CD8-positive, alpha-beta memory T cell (primary cell): Measurements from ENCODE around the gene PTPRQ. TPM values are rescaled to one million over a fixed set of nuclear protein-coding genes. Genes with fewer than 3 reads are reported as not detected.

Experiments used
- CTCF ChIA-PET: fragments of 350-600 bp; sonication (Branson Sonifier 250); formaldehyde crosslinking; loops from one replicate; lab custom pipeline; 2021; ENCODE audit warnings: antibody characterized with exemption; lab: Charles Lee
- POLR2A ChIA-PET: fragments of 350-600 bp; sonication (Branson Sonifier 250); formaldehyde crosslinking; loops from one replicate; lab custom pipeline; 2021; ENCODE audit warnings: antibody characterized with exemption; lab: Charles Lee
- DNase-seq, 5 donors: peaks; one replicate each; pipeline versions ENCODE4 v3.0.0 to v3.0.0-alpha.2; 2020 to 2022; ENCODE audit warnings: mixed read lengths in 1 of 5
- H3K27ac ChIP-seq: one replicate; pipeline ENCODE4 v1.7.0; 2013; ENCODE audit warnings: low read depth, mild to moderate bottlenecking, low read length, moderate library complexity
- H3K27me3 ChIP-seq: 2 replicates; pipeline ENCODE4 v1.7.0; 2013; ENCODE audit warnings: low read length, mild to moderate bottlenecking; ENCODE audit not compliant: insufficient read depth, poor library complexity, severe bottlenecking
- H3K36me3 ChIP-seq: 2 replicates; pipeline ENCODE4 v1.7.0; 2013; ENCODE audit warnings: mild to moderate bottlenecking, low read length, moderate library complexity; ENCODE audit not compliant: insufficient read depth
- H3K4me1 ChIP-seq: 2 replicates; pipeline ENCODE4 v1.7.0; 2013; ENCODE audit warnings: mild to moderate bottlenecking, low read length, moderate library complexity; ENCODE audit not compliant: insufficient read depth
- H3K4me3 ChIP-seq: 2 replicates; pipeline ENCODE4 v1.7.0; 2013; ENCODE audit warnings: mild to moderate bottlenecking, low read length
- H3K9me3 ChIP-seq: 2 replicates; pipeline ENCODE4 v1.7.0; 2013; ENCODE audit warnings: mild to moderate bottlenecking, low read length
- H3K27ac Mint-ChIP-seq, 8 donors: one replicate each; pipeline ENCODE4 v1.8.0; 2020 to 2021; ENCODE audit warnings: mixed read lengths in 8 of 8, mild to moderate bottlenecking in 6 of 8, inconsistent platforms in 3 of 8, moderate library complexity in 3 of 8
- H3K27me3 Mint-ChIP-seq, 2 donors: one replicate each; pipeline ENCODE4 v1.8.0; 2020 to 2021; ENCODE audit warnings: mixed read lengths in 2 of 2, mild to moderate bottlenecking in 1 of 2, moderate library complexity in 1 of 2
- H3K36me3 Mint-ChIP-seq, 3 donors: one replicate each; pipeline ENCODE4 v1.8.0; 2020 to 2021; ENCODE audit warnings: mixed read lengths in 3 of 3, inconsistent platforms in 1 of 3, mild to moderate bottlenecking in 1 of 3
- H3K4me1 Mint-ChIP-seq, 3 donors: one replicate each; pipeline ENCODE4 v1.8.0; 2020 to 2021; ENCODE audit warnings: mixed read lengths in 3 of 3, inconsistent platforms in 1 of 3, mild to moderate bottlenecking in 1 of 3
- H3K4me3 Mint-ChIP-seq, 7 donors: one replicate each; pipeline ENCODE4 v1.8.0; 2020 to 2021; ENCODE audit warnings: mixed read lengths in 7 of 7, mild to moderate bottlenecking in 6 of 7, moderate library complexity in 4 of 7, inconsistent platforms in 2 of 7
- H3K9me3 Mint-ChIP-seq, 5 donors: one replicate each; pipeline ENCODE4 v1.8.0; 2020 to 2022; ENCODE audit warnings: mixed read lengths in 5 of 5, mild to moderate bottlenecking in 3 of 5, moderate library complexity in 2 of 5, inconsistent platforms in 1 of 5
- polyA plus RNA-seq: library from polyadenylated mRNA; unstranded; fragments of 300-500 nt; fragmentation: Illumina TruSeq; gene quantifications from one replicate; pipeline ENCODE4 v1.2.3, GENCODE V29; 2021
- total RNA-seq, 2 experiments: library from RNA; stranded (reverse); gene quantifications; one replicate each; pipeline ENCODE4 v1.2.3, GENCODE V29; 2021

The PTPRQ gene
- total and polyA plus RNA-seq, 3 experiments from 2014 or later: not detected

DNA sequence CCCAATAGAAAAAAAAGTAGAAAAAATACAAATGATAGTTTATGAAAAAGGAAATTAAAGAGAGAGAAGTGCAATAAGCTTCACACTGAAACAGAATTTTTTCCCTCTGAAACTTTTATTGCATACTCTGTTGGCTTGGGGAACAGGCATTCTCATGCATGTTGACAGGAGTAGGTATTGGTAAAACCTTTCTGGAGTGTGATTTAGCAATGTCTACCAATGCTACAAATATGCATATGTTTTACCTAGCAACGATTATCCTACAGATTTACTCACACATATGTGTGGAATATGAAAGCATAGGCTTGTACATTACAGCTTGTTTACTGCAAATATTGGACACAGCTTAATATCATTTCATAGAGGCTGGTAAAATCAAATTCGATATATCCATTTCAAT lies 137.7 kb downstream of the PTPRQ start:
- no peaks in the 10 kb centered on the region for H3K27me3 ChIP-seq
- Mint-ChIP-seq H3K9me3 (peaks cover 0 to 13% (median 6%) of the 10 kb centered on the region in 5 donors), H3K4me3 (no peak overlapping the region), H3K36me3 (no peaks in the 10 kb centered on the region), H3K4me1 (no peaks in the 10 kb centered on the region), H3K27me3 (no peaks in the 10 kb centered on the region), H3K27ac (no peak overlapping the region)
- ChIA-PET POLR2A (no interaction called here), CTCF (no interaction called here)
- DNase-seq: no peak
- H3K9me3 ChIP-seq: no peaks in the 10 kb centered on the region
- no peak overlapping the region for H3K4me3 ChIP-seq
- H3K27ac ChIP-seq: no peak overlapping the region
- no peaks in the 10 kb centered on the region for H3K36me3 ChIP-seq
- no peaks in the 10 kb centered on the region for H3K4me1 ChIP-seq

DNA sequence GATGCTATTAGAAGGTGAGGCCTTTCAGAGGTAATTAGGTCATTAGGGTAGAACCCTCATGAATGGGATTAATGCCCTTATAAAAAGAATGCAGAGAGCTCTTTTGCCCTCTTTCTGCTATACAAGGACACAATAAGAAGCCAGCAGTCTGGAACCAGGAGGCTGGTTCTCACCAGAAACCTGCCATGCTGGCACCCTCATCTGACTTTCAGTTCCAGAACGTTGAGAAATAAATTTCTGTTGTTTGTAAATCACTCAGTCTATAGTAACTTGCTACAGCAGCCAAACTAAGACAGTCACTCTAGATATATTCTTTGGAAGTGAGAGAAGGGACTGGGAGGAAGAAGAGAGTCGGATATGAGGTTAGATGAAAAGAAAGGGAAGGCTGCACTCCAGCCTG lies 138.4 kb downstream of the PTPRQ start:
- peaks cover 0 to 14% (median 6%) of the 10 kb centered on the region in 5 donors for H3K9me3 Mint-ChIP-seq
- Histone ChIP-seq H3K4me1 (no peaks in the 10 kb centered on the region), H3K36me3 (no peaks in the 10 kb centered on the region), H3K27ac (no peak overlapping the region), H3K4me3 (no peak overlapping the region), H3K27me3 (no peaks in the 10 kb centered on the region), H3K9me3 (no peaks in the 10 kb centered on the region)
- H3K4me3 Mint-ChIP-seq: no peak overlapping the region
- CTCF ChIA-PET: no interaction called here
- no peak for DNase-seq
- POLR2A ChIA-PET: no interaction called here
- no peak overlapping the region for H3K27ac Mint-ChIP-seq
- H3K36me3 Mint-ChIP-seq: no peaks in the 10 kb centered on the region
- H3K4me1 Mint-ChIP-seq: no peaks in the 10 kb centered on the region
- no peaks in the 10 kb centered on the region for H3K27me3 Mint-ChIP-seq

DNA sequence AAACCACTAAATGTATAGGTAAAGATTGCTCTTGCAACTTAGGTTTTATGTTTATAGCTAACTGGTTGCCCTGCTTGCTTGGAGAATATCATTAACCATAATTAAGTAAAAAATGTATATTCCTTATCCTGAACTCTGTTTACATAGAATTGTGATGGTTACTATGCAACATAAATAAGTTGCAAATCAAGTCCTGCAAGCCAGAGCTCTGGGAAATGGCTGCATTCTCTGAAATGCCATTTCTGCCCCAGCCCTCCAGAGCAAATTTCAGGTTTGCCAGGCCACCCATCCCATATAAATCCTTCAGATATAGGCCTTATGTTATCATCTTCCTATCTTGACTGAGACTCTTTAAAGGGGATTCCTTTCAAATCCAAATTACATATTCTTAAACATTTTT lies 145.0 kb downstream of the PTPRQ start:
- H3K4me3 ChIP-seq: no peak overlapping the region
- peaks cover 0 to 19% (median 3%) of the 10 kb centered on the region in 5 donors for H3K9me3 Mint-ChIP-seq
- H3K9me3 ChIP-seq: no peaks in the 10 kb centered on the region
- H3K4me3 Mint-ChIP-seq: no peak overlapping the region
- H3K36me3 ChIP-seq: no peaks in the 10 kb centered on the region
- no peaks in the 10 kb centered on the region for H3K4me1 ChIP-seq
- no peaks in the 10 kb centered on the region for H3K36me3 Mint-ChIP-seq
- H3K27me3 Mint-ChIP-seq: no peaks in the 10 kb centered on the region
- POLR2A ChIA-PET: no interaction called here
- H3K27ac Mint-ChIP-seq: no peak overlapping the region
- no peaks in the 10 kb centered on the region for H3K4me1 Mint-ChIP-seq
- no peak for DNase-seq
- CTCF ChIA-PET: no interaction called here
- no peak overlapping the region for H3K27ac ChIP-seq
- no peaks in the 10 kb centered on the region for H3K27me3 ChIP-seq

DNA sequence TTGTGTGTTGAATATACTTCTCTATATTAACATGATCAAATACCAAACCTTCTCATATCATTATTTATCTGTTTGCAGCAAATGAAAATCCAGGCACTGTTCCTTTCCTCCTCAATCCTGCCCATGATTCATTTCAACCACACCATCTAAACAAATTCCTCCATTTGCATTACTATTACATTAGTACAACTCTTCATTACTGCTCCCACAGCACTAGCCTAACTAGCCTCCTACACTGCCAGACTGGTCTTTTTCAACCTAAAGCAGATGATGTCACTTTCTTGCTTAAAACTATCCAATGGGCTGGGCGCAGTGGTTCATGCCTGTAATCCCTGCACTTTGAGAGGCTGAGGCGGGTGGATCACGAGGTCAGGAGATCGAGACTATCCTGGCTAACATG lies 146.1 kb downstream of the PTPRQ start:
- Histone ChIP-seq H3K9me3 (no peaks in the 10 kb centered on the region), H3K4me3 (no peak overlapping the region), H3K36me3 (no peaks in the 10 kb centered on the region), H3K4me1 (no peaks in the 10 kb centered on the region), H3K27me3 (no peaks in the 10 kb centered on the region), H3K27ac (no peak overlapping the region)
- H3K27ac Mint-ChIP-seq: no peak overlapping the region
- H3K9me3 Mint-ChIP-seq: peaks cover 0 to 20% (median 3%) of the 10 kb centered on the region in 5 donors
- CTCF ChIA-PET: no interaction called here
- no peaks in the 10 kb centered on the region for H3K36me3 Mint-ChIP-seq
- POLR2A ChIA-PET: no interaction called here
- H3K4me1 Mint-ChIP-seq: no peaks in the 10 kb centered on the region
- H3K4me3 Mint-ChIP-seq: no peak overlapping the region
- DNase-seq: no peak
- no peaks in the 10 kb centered on the region for H3K27me3 Mint-ChIP-seq

DNA sequence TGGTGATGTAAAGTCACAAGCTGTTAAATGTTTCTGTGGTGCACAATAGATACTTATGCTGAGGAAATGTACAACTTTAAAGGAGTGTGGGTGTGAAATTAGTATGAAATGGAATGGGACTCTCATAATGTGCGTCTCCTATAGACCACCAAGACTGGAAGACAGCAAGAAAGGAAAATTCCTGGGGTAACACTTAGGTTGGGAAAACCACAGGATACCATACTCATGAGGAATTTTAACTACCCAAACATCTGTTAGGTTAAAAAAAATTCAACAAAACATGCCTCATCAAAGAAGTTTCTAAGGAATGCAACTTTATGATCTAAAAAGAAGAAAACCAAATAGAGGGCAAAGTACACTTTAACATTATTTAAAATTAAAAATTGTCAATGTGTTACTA lies 149.7 kb downstream of the PTPRQ start:
- H3K9me3 ChIP-seq: no peaks in the 10 kb centered on the region
- Mint-ChIP-seq H3K27me3 (no peaks in the 10 kb centered on the region), H3K36me3 (no peaks in the 10 kb centered on the region), H3K4me1 (no peaks in the 10 kb centered on the region), H3K27ac (no peak overlapping the region), H3K9me3 (peaks cover 0 to 13% (median 2%) of the 10 kb centered on the region in 5 donors), H3K4me3 (no peak overlapping the region)
- H3K36me3 ChIP-seq: no peaks in the 10 kb centered on the region
- no peaks in the 10 kb centered on the region for H3K4me1 ChIP-seq
- no peak for DNase-seq
- no peaks in the 10 kb centered on the region for H3K27me3 ChIP-seq
- CTCF ChIA-PET: no interaction called here
- H3K27ac ChIP-seq: no peak overlapping the region
- H3K4me3 ChIP-seq: no peak overlapping the region
- POLR2A ChIA-PET: no interaction called here

DNA sequence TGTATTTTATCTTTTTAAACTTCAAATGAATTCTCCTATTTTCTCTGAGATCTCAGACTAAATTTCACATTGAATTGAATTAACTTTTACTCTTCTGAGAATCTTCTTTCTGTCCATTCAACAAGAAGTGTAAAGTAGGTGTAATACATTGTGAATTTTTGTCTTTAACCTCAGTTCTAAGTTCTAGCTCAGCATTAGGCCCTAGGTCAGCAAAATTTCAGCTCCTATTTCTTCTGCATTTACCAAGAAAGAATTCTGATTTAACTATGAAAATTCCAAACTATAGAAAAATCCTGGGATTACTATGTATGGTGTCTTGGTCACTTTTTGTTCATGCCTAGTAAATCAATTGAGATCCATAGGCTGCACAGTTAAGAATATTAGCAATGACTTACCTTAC lies 152.5 kb downstream of the PTPRQ start:
- Histone ChIP-seq H3K4me3 (no peak overlapping the region), H3K27me3 (no peaks in the 10 kb centered on the region), H3K4me1 (no peaks in the 10 kb centered on the region), H3K36me3 (no peaks in the 10 kb centered on the region), H3K9me3 (no peaks in the 10 kb centered on the region), H3K27ac (no peak overlapping the region)
- Mint-ChIP-seq H3K27ac (no peak overlapping the region), H3K4me1 (no peaks in the 10 kb centered on the region), H3K27me3 (no peaks in the 10 kb centered on the region), H3K4me3 (no peak overlapping the region), H3K36me3 (no peaks in the 10 kb centered on the region), H3K9me3 (peaks cover 0 to 13% (median 2%) of the 10 kb centered on the region in 5 donors)
- CTCF ChIA-PET: no interaction called here
- POLR2A ChIA-PET: no interaction called here
- DNase-seq: no peak

DNA sequence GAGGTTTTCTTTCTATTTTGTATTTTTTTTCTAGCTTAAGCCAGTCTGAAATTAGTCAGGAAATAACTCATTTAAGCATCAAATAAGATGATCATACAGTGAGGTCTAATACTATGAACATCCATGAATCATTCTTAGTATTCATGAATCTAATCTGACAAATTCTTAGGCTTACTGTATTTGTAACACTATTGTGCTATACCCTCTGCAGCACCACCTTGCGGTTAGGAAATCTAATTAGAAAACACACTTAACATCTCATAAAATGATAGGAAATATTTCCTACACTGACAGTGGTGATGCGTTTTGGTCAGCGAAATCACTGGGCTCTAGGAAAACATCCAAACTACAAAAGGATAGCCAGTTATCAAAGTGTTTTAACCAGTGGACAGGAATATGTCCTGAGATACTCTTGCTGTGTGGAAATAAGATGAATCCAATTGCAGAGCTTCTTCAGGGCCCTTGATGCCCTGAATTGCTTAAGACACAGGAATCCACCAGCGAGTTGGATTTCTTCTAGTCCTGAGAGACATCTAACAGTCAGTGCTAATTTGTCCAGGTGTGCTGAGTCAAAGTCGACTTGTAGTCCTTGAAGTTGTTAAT lies 154.1 kb downstream of the PTPRQ start:
- Histone ChIP-seq H3K4me3 (no peak overlapping the region), H3K4me1 (no peaks in the 10 kb centered on the region), H3K27ac (no peak overlapping the region), H3K9me3 (no peaks in the 10 kb centered on the region), H3K27me3 (no peaks in the 10 kb centered on the region), H3K36me3 (no peaks in the 10 kb centered on the region)
- ChIA-PET CTCF (no interaction called here), POLR2A (no interaction called here)
- Mint-ChIP-seq H3K27ac (no peak overlapping the region), H3K4me3 (no peak overlapping the region), H3K36me3 (no peaks in the 10 kb centered on the region), H3K27me3 (no peaks in the 10 kb centered on the region), H3K4me1 (no peaks in the 10 kb centered on the region), H3K9me3 (peaks cover 0 to 18% (median 2%) of the 10 kb centered on the region in 5 donors)
- no peak for DNase-seq

DNA sequence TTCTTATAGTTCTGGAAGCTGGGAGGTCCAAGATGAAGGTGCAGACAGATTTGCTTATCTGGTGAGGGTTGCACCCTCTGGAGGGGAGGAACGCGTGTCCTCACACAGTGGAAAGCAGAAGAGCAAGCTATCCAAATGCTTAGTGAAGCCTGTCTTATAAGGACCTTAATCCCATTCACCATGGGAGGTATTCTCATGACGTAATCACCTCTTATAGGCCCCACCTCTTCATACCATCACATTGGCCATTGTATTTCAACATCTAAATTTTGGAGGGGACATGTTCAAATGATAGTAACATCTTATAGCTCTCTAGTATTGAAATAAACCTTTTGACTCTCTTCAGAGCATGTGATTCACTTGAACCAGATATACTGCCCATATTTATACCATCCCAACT lies 158.4 kb downstream of the PTPRQ start:
- Histone ChIP-seq H3K4me1 (no peaks in the 10 kb centered on the region), H3K9me3 (no peaks in the 10 kb centered on the region), H3K36me3 (no peaks in the 10 kb centered on the region), H3K27ac (no peak overlapping the region), H3K27me3 (no peaks in the 10 kb centered on the region), H3K4me3 (no peak overlapping the region)
- DNase-seq: no peak
- Mint-ChIP-seq H3K36me3 (no peaks in the 10 kb centered on the region), H3K27ac (no peak overlapping the region), H3K4me3 (no peak overlapping the region), H3K9me3 (peaks cover 0 to 28% (median 2%) of the 10 kb centered on the region in 5 donors), H3K4me1 (no peaks in the 10 kb centered on the region), H3K27me3 (no peaks in the 10 kb centered on the region)
- ChIA-PET CTCF (no interaction called here), POLR2A (no interaction called here)
